SK-N-MC (cell line): ENCODE measurements around the gene KRT72.

Source experiments
- EZH2 ChIP-seq: fragments of 200-600 bp; sonication (generic); IDR thresholded peaks from one replicate; pipeline ENCODE4 v1.6.1; 2017; ENCODE audit warnings: antibody characterized with exemption
- FOXP2 ChIP-seq: optimal IDR thresholded peaks from 2 replicates; pipeline ENCODE3; 2011; ENCODE audit warnings: mild to moderate bottlenecking, moderate library complexity; ENCODE audit not compliant: insufficient read depth; ENCODE audit errors: extremely low read length, control extremely low read depth
- POLR2AphosphoS5 ChIP-seq: IDR thresholded peaks from 2 replicates; pipeline ENCODE4 v1.6.1; 2012; ENCODE audit warnings: mild to moderate bottlenecking, low read depth, low read length, borderline replicate concordance

DNA sequence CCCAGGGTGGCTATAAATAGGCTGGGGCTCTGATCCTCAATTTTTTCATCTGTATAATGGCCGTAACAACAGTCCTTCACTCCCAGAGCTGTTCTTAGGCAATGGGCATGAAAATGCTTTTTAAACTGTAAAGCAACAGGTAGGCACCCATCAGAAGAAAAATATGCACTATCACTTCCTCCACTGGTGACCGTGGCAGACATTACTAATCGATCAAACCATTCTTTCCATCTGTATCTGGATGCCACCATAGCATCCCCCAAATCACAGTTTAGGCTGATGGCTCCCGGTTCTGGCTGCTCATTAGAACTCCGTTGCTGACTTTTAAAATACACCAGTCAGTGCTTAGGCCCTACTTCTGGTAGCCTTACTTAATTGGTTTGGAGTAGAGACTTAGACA, 59.6 kb downstream of the KRT72 start:
- no peak for TF ChIP-seq EZH2
- TF ChIP-seq POLR2AphosphoS5 = no peak
- no peak for TF ChIP-seq FOXP2
